Endothelial cell of umbilical vein (primary cell): Measurements from ENCODE around the gene TRAF3IP1. TPM values are rescaled to one million over a fixed set of nuclear protein-coding genes. Genes with fewer than 3 reads are reported as not detected.

ENCODE experiments used
- BruUV-seq: library from RNA; stranded (reverse); fragments of 400-500 nt; replicated peaks from 2 replicates; lab custom pipeline; 2021; lab: Mats Ljungman, UMichigan
- CTCF ChIA-PET: fragments of 300-600, 350-600 bp; sonication (Branson Sonifier 250); formaldehyde crosslinking; loops from one replicate; lab custom pipeline; 2021; ENCODE audit warnings: antibody characterized with exemption, inconsistent platforms; lab: Charles Lee
- POLR2A ChIA-PET: fragments of 300-600, 350-600 bp; sonication (Branson Sonifier 250); formaldehyde crosslinking; loops from one replicate; lab custom pipeline; 2021; ENCODE audit warnings: antibody characterized with exemption, inconsistent platforms; lab: Charles Lee
- DNase-seq: peaks from one replicate; pipeline ENCODE4 v3.0.0-alpha.2; 2011; ENCODE audit warnings: low read depth, low spot score
- FAIRE-seq: peaks from 2 replicates; lab custom pipeline; 2011; peaks lifted over from hg19 to GRCh38; lab: Jason Lieb, UNC
- H2AFZ ChIP-seq: 2 replicates; pipeline ENCODE4 v1.6.0; 2012; ENCODE audit warnings: low read depth, low read length, control low read depth, inconsistent platforms
- H3K27ac ChIP-seq: 2 replicates; pipeline ENCODE4 v1.5.1; 2011; ENCODE audit warnings: low read depth, mild to moderate bottlenecking, control low read depth, low read length, moderate library complexity; ENCODE audit not compliant: insufficient read depth
- H3K27me3 ChIP-seq, 2 experiments: 2 replicates each; pipeline versions ENCODE4 v1.6.0 to v1.6.1; 2011; ENCODE audit warnings: low read length in 2 of 2, mixed read lengths in 1 of 2; ENCODE audit not compliant: control insufficient read depth in 2 of 2, insufficient read depth in 2 of 2
- H3K36me3 ChIP-seq, 2 experiments: 2 replicates in 1 of 2; 3 replicates in 1 of 2; pipeline ENCODE4 v1.5.1; 2011; ENCODE audit warnings: low read length in 2 of 2, mild to moderate bottlenecking in 1 of 2, moderate library complexity in 1 of 2; ENCODE audit not compliant: control insufficient read depth in 2 of 2, insufficient read depth in 2 of 2; ENCODE audit errors: extremely low read depth in 1 of 2
- H3K4me1 ChIP-seq: 3 replicates; pipeline ENCODE4 v1.5.1; 2011; ENCODE audit warnings: mild to moderate bottlenecking, low read length; ENCODE audit not compliant: control insufficient read depth, insufficient read depth; ENCODE audit errors: extremely low read depth
- H3K4me2 ChIP-seq: 2 replicates; pipeline ENCODE4 v1.6.1; 2011; ENCODE audit warnings: low read length, control low read depth, mixed read lengths; ENCODE audit not compliant: insufficient read depth
- H3K4me3 ChIP-seq, 3 experiments: fragments of 200-600 bp in 1 of 3; sonication (generic), shearing (Covaris generic) in 1 of 3; replicated peaks in 1 of 3; 2 replicates each; pipeline ENCODE4 v1.5.1; 2011 to 2016; ENCODE audit warnings: control low read depth in 3 of 3, low read length in 3 of 3, mild to moderate bottlenecking in 2 of 3, inconsistent platforms in 1 of 3, low read depth in 1 of 3, moderate library complexity in 1 of 3; ENCODE audit not compliant: insufficient read depth in 1 of 3
- H3K79me2 ChIP-seq: 2 replicates; pipeline ENCODE4 v1.6.0; 2012; ENCODE audit warnings: low read length, inconsistent platforms; ENCODE audit not compliant: control insufficient read depth, insufficient read depth
- H3K9ac ChIP-seq: replicated peaks from 2 replicates; pipeline ENCODE3; 2011; ENCODE audit warnings: low read length, control low read depth; ENCODE audit not compliant: insufficient read depth; ENCODE audit errors: extremely low read depth
- H3K9me1 ChIP-seq: replicated peaks from 3 replicates; pipeline ENCODE4 v1.6.0; 2011; ENCODE audit warnings: mild to moderate bottlenecking, low read length; ENCODE audit not compliant: control insufficient read depth, insufficient read depth; ENCODE audit errors: extremely low read depth
- H3K9me3 ChIP-seq: replicated peaks from 2 replicates; pipeline ENCODE4 v1.5.1; 2012; ENCODE audit warnings: low read length, inconsistent platforms; ENCODE audit not compliant: control insufficient read depth, insufficient read depth
- H4K20me1 ChIP-seq: replicated peaks from 2 replicates; pipeline ENCODE3; 2011; ENCODE audit warnings: mild to moderate bottlenecking, low read length; ENCODE audit not compliant: control insufficient read depth, insufficient read depth; ENCODE audit errors: extremely low read depth
- EZH2 ChIP-seq: IDR thresholded peaks from 2 replicates; pipeline ENCODE4 v1.6.1; 2012; ENCODE audit warnings: borderline replicate concordance, low read depth, mild to moderate bottlenecking, moderate library complexity, low read length, inconsistent platforms; ENCODE audit not compliant: severe bottlenecking
- FOS ChIP-seq: IDR thresholded peaks from 2 replicates; pipeline ENCODE4 v1.6.1; 2011; ENCODE audit warnings: mild to moderate bottlenecking, low read length, moderate library complexity, borderline replicate concordance; ENCODE audit not compliant: insufficient read depth
- GATA2 ChIP-seq: IDR thresholded peaks from 2 replicates; pipeline ENCODE4 v1.7.0; 2011; ENCODE audit warnings: low read depth, mild to moderate bottlenecking, moderate library complexity, mixed read lengths, low read length; ENCODE audit not compliant: insufficient read length, insufficient read depth
- JUN ChIP-seq: IDR thresholded peaks from 2 replicates; pipeline ENCODE4 v1.6.1; 2011; ENCODE audit warnings: borderline replicate concordance, low read depth; ENCODE audit not compliant: insufficient read length, insufficient read depth
- MYC ChIP-seq: IDR thresholded peaks from one replicate; pipeline ENCODE4 v1.6.1; 2011; ENCODE audit warnings: mild to moderate bottlenecking, low read depth, low read length
- POLR2A ChIP-seq: IDR thresholded peaks from 2 replicates; pipeline ENCODE4 v1.6.1; 2012; ENCODE audit warnings: low read depth, mild to moderate bottlenecking, control low read depth, low read length
- POLR2AphosphoS5 ChIP-seq: IDR thresholded peaks from 2 replicates; pipeline ENCODE4 v1.6.1; 2012; ENCODE audit warnings: low read depth, mild to moderate bottlenecking, control low read depth, low read length, moderate library complexity; ENCODE audit not compliant: insufficient read depth
- dilution Hi-C: fragments of 300-500 bp; cut with MboI; formaldehyde crosslinking; loops from one replicate; pipeline ENCODE4 v1.15.0; 2019; ENCODE audit warnings: low sequenced_read_pairs; ENCODE audit not compliant: extremely low pct_ligation_motif_present
- intact Hi-C: fragments of 100-400 bp; cut with micrococcal nuclease; formaldehyde crosslinking; loops from one replicate; pipeline ENCODE4 v1.10.0; 2022
- polyA plus RNA-seq, 4 experiments: library from polyadenylated mRNA; depleted of rRNA in 3 of 4; stranded (reverse) in 3 of 4; unstranded in 1 of 4; fragments of >200 nt; gene quantifications; 2 replicates each; pipeline versions ENCODE4 v1.2.1 to v1.2.3, GENCODE V29; 2011 to 2012; ENCODE audit warnings: missing spikeins in 1 of 4
- total RNA-seq: library from RNA; stranded (reverse); gene quantifications from 2 replicates; pipeline ENCODE4 v1.2.3, GENCODE V29; 2021
- TF ChIP-seq, protein P1 (sequence below): IDR thresholded peaks from 2 replicates; pipeline ENCODE4 v1.6.1; 2011; ENCODE audit not compliant: insufficient read depth, insufficient read length
- TF ChIP-seq, protein P2 (sequence below), 2 donors: IDR thresholded peaks; 1 replicate in 1 of 2; 2 replicates in 1 of 2; pipeline ENCODE4 v1.5.1; 2011; ENCODE audit warnings: low read length in 2 of 2, mild to moderate bottlenecking in 2 of 2, moderate library complexity in 2 of 2, control low read depth in 1 of 2, inconsistent platforms in 1 of 2, low read depth in 1 of 2; ENCODE audit not compliant: insufficient read depth in 1 of 2; ENCODE audit errors: extremely low read depth in 1 of 2

TRAF3IP1 gene
- total and polyA plus RNA-seq, 2 donors (not counting 3 experiments of a cell fraction or from before 2014, with no cell fraction given), result 3.4 to 15.9 TPM

DNA sequence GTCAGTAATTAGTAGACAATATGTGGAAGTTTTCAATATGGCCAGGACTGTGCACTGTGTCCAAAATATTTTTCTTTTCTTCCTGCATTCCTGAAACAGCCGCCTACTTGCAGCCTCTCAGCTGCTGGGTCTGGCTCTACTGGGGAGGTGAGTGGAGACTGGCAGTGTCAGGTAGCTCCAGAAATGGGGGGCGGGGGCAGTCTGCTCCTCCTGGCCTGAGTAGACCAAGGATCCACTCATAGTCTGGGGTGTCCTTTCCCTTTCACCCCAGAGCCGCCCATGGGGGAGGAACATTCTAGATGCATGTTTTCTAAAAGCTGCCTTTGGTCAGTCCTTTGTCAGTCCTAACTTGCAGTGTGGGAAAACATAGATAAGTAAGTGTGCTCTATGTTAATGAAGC, 23.7 kb downstream of the TRAF3IP1 start:
- no peak overlapping the region for H3K9ac ChIP-seq
- H3K4me1 ChIP-seq, result no peaks in the 10 kb centered on the region
- peaks cover 0 to 7% of the 10 kb centered on the region in 2 experiments for H3K36me3 ChIP-seq
- H3K9me1 ChIP-seq, result no peaks in the 10 kb centered on the region
- FAIRE-seq, result no peak
- H3K27me3 ChIP-seq, result no peaks in the 10 kb centered on the region
- no peaks in the 10 kb centered on the region for H3K79me2 ChIP-seq
- ChIA-PET POLR2A (no interaction called here), CTCF (interaction anchor here (0.6 to 1.2 kb wide), 3 partner anchors 13 to 465 kb away, joined by 3 to 6 read pairs (median 3); partner anchors contain the start of gene PER2)
- H3K9me3 ChIP-seq, result no peaks in the 10 kb centered on the region
- dilution Hi-C loops, result no loop called here
- H3K4me3 ChIP-seq, result no peak overlapping the region
- H3K27ac ChIP-seq, result no peak overlapping the region
- BruUV-seq, result no TSS peak
- H3K4me2 ChIP-seq, result no peak overlapping the region
- H4K20me1 ChIP-seq, result no peaks in the 10 kb centered on the region
- no peak overlapping the region for H2AFZ ChIP-seq
- no peak for DNase-seq
- intact Hi-C loops, result no loop called here
- TF ChIP-seq JUN, result no peak
- no peak for TF ChIP-seq MYC
- TF ChIP-seq, protein P1, sequence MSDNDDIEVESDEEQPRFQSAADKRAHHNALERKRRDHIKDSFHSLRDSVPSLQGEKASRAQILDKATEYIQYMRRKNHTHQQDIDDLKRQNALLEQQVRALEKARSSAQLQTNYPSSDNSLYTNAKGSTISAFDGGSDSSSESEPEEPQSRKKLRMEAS, result no peak
- TF ChIP-seq POLR2AphosphoS5, result no peak

DNA sequence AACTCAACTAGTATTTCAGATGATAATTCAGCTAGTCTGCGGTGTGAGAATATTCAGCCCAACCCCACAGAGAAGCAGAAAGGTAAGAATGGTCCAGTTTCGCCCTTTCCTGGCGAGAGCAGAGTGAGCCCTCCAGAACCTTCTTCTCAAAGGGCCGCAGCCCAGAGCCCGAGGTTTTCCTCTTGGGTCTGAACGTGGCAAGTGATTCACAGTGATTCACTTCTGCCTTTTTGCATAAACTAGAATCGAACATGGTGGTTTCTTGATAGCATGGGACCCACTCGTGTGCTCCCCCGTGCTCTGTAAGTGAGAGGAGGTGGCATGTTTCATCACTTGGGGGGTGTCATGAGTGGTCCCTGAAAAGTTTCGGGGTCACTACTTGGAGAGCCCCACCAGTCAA, 24.2 kb downstream of the TRAF3IP1 start:
- Histone ChIP-seq H3K4me3 (no peak overlapping the region), H3K79me2 (no peaks in the 10 kb centered on the region), H3K27ac (no peak overlapping the region), H3K4me1 (no peaks in the 10 kb centered on the region), H3K9me3 (no peaks in the 10 kb centered on the region), H4K20me1 (no peaks in the 10 kb centered on the region), H3K4me2 (no peak overlapping the region), H3K9ac (no peak overlapping the region), H3K36me3 (peaks cover 0 to 2% of the 10 kb centered on the region in 2 experiments), H3K9me1 (no peaks in the 10 kb centered on the region), H2AFZ (no peak overlapping the region), H3K27me3 (no peaks in the 10 kb centered on the region)
- DNase-seq (no peak), FAIRE-seq (no peak)
- TF ChIP-seq POLR2AphosphoS5 (no peak), GATA2 (no peak), FOS (no peak), EZH2 (no peak), JUN (no peak), MYC (no peak), POLR2A (no peak)
- TF ChIP-seq, protein P1, result no peak
- TF ChIP-seq, protein P2, sequence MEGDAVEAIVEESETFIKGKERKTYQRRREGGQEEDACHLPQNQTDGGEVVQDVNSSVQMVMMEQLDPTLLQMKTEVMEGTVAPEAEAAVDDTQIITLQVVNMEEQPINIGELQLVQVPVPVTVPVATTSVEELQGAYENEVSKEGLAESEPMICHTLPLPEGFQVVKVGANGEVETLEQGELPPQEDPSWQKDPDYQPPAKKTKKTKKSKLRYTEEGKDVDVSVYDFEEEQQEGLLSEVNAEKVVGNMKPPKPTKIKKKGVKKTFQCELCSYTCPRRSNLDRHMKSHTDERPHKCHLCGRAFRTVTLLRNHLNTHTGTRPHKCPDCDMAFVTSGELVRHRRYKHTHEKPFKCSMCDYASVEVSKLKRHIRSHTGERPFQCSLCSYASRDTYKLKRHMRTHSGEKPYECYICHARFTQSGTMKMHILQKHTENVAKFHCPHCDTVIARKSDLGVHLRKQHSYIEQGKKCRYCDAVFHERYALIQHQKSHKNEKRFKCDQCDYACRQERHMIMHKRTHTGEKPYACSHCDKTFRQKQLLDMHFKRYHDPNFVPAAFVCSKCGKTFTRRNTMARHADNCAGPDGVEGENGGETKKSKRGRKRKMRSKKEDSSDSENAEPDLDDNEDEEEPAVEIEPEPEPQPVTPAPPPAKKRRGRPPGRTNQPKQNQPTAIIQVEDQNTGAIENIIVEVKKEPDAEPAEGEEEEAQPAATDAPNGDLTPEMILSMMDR (IDR thresholded peaks at IDR 0.05; ENCODE audit: extremely low read depth in 1 of 2, insufficient read depth in 1 of 2, low read depth in 1 of 2, low read length in 2 of 2), result no peak
- intact Hi-C loops, result no loop called here
- no TSS peak for BruUV-seq
- POLR2A ChIA-PET, result no interaction called here
- dilution Hi-C loops, result no loop called here
- CTCF ChIA-PET, result interaction anchor here (1.2 kb wide), 2 partner anchors 13 to 56 kb away, joined by 3 to 6 read pairs; partner anchors contain the start of gene PER2
